Osteocyte (in vitro differentiated cells): ENCODE results near the gene SLC49A4. TPM values are rescaled to one million over a fixed set of nuclear protein-coding genes. Genes with fewer than 3 reads are reported as not detected.
A peak's percentile ranks its signal among the peaks of the same experiment; 100 is the strongest.

Experiments used
- DNase-seq: peaks from one replicate; pipeline ENCODE4 v3.0.0; 2021; ENCODE audit warnings: mixed read lengths; ENCODE audit not compliant: unreplicated experiment; ENCODE audit errors: extremely low spot score
- H3K27ac Mint-ChIP-seq: one replicate; pipeline ENCODE4 v1.8.0; 2021; ENCODE audit warnings: mild to moderate bottlenecking, mixed read lengths; ENCODE audit not compliant: unreplicated experiment
- H3K27me3 Mint-ChIP-seq: one replicate; pipeline ENCODE4 v1.8.0; 2021; ENCODE audit warnings: mixed read lengths; ENCODE audit not compliant: unreplicated experiment
- H3K36me3 Mint-ChIP-seq: one replicate; pipeline ENCODE4 v1.8.0; 2021; ENCODE audit warnings: mixed read lengths; ENCODE audit not compliant: unreplicated experiment
- H3K4me1 Mint-ChIP-seq: one replicate; pipeline ENCODE4 v1.8.0; 2021; ENCODE audit warnings: mixed read lengths; ENCODE audit not compliant: unreplicated experiment
- H3K4me3 Mint-ChIP-seq: one replicate; pipeline ENCODE4 v1.8.0; 2021; ENCODE audit warnings: mild to moderate bottlenecking, moderate library complexity, mixed read lengths; ENCODE audit not compliant: unreplicated experiment
- H3K9me3 Mint-ChIP-seq: one replicate; pipeline ENCODE4 v1.8.0; 2021; ENCODE audit warnings: mixed read lengths; ENCODE audit not compliant: unreplicated experiment
- total RNA-seq: library from RNA; stranded (reverse); gene quantifications from 2 replicates; pipeline ENCODE4 v1.2.1, GENCODE V29; 2021
- TF ChIP-seq, protein P1 (sequence below): fragments of 200-600 bp; sonication (generic); IDR thresholded peaks from 2 replicates; pipeline ENCODE4 v1.5.0; 2021; ENCODE audit warnings: antibody characterized with exemption, mild to moderate bottlenecking, moderate library complexity

The SLC49A4 gene
- total RNA-seq, 1 donor from 2014 or later: 16.3 TPM

DNA sequence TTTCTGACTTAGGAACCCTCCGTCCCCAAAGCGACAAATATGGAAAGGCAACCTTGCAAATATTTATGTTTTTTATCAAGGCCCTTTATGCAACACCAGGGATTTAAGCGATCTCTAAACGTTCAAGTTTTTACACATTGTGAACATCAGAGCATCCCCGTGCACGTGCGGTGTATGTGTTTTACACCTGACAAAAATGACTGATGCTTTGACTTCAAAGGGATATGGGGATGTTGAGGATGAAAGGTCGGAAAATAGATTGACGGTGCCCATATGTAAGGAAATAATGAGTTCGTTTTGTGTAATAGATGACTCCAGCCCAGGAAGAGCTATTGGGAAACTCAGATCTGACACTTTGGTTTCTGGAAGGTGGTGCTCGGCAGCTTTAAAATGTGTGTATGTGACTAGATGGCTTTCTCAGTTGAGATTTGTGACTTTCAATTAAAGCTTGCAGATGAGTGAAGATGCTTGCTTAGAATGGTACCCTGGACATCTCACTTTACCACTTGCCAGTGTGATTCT is 866 bp downstream of the SLC49A4 start:
- TF ChIP-seq, protein P1, sequence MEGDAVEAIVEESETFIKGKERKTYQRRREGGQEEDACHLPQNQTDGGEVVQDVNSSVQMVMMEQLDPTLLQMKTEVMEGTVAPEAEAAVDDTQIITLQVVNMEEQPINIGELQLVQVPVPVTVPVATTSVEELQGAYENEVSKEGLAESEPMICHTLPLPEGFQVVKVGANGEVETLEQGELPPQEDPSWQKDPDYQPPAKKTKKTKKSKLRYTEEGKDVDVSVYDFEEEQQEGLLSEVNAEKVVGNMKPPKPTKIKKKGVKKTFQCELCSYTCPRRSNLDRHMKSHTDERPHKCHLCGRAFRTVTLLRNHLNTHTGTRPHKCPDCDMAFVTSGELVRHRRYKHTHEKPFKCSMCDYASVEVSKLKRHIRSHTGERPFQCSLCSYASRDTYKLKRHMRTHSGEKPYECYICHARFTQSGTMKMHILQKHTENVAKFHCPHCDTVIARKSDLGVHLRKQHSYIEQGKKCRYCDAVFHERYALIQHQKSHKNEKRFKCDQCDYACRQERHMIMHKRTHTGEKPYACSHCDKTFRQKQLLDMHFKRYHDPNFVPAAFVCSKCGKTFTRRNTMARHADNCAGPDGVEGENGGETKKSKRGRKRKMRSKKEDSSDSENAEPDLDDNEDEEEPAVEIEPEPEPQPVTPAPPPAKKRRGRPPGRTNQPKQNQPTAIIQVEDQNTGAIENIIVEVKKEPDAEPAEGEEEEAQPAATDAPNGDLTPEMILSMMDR: no peak

DNA sequence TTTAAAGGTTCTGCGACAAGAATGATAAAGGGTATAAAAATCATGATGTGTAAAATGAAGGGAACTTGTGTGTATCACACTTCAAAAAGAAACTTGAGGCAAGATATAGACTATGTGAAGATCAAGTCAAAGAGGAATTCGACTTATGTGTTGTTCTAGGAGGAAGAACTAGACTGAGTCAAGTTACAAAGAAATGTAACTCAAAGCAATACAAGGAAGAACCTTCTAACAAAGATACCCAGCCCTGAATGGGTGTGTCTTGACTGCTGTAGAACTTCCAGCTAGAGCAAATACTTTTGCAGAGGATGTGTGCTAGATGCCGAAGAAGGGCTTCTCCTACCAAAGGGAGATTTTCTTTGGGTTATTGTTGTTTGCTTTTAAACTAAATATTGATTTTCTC is 2.4 kb downstream of the SLC49A4 start:
- TF ChIP-seq, protein P1: no peak
- Mint-ChIP-seq H3K27ac (no peak overlapping the region), H3K4me1 (peaks cover 29% of the 10 kb centered on the region), H3K9me3 (no peaks in the 10 kb centered on the region), H3K36me3 (no peaks in the 10 kb centered on the region), H3K27me3 (no peaks in the 10 kb centered on the region), H3K4me3 (peak overlapping the region; percentile 43)
- DNase-seq: no peak

More for the DNA sequence above, 866 bp downstream of the SLC49A4 start:
- Mint-ChIP-seq H3K27ac (peak overlapping the region; percentile 81), H3K36me3 (no peaks in the 10 kb centered on the region), H3K9me3 (no peaks in the 10 kb centered on the region), H3K27me3 (no peaks in the 10 kb centered on the region), H3K4me3 (peak overlapping the region; percentile 81), H3K4me1 (peaks cover 29% of the 10 kb centered on the region)
- DNase-seq: no peak

DNA sequence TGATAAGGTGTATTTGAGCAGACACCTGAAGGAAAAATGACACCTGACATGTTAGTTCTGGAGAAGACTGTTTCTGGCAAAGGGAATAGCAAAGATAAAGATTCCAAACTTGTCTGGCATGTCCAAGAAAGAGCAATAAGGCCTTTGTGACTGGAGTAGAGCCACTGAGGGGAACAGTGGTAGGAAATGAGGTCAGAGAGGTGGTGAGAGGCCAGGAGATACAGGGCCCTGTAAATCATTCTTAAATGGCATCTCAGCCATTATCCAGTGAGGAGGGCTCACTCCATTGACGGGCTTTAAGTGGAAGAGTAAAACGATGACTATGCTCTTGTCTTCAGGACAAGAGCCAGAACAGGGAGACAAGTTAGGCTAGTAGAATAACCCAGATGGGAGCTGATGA is 4.5 kb downstream of the SLC49A4 start:
- Mint-ChIP-seq H3K4me1 (peaks cover 22% of the 10 kb centered on the region), H3K27ac (no peak overlapping the region), H3K36me3 (peaks cover 5% of the 10 kb centered on the region), H3K27me3 (no peaks in the 10 kb centered on the region), H3K4me3 (no peak overlapping the region), H3K9me3 (no peaks in the 10 kb centered on the region)
- TF ChIP-seq, protein P1: no peak
- no peak for DNase-seq

DNA sequence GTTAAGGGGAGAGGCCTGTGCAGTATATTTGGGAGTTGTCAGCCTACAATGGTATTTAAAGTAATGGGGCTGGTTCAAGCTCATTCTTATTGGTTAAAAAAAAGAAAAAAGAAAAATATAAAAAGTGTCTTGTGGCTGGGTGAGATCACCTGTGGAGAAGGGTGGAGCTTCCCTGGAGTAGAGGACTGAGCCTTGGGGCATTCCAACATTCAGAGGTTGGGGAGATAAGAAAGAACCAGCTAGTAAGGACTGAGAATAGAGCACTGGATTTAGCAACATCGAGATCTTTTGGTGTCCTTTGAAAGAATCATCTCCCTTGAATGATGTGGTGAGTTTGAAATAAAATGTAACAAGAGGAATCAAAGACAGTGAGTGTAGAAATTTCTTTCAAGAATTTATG is 5.2 kb downstream of the SLC49A4 start:
- H3K27me3 Mint-ChIP-seq: no peaks in the 10 kb centered on the region
- H3K27ac Mint-ChIP-seq: no peak overlapping the region
- H3K9me3 Mint-ChIP-seq: no peaks in the 10 kb centered on the region
- H3K36me3 Mint-ChIP-seq: peaks cover 5% of the 10 kb centered on the region
- peaks cover 19% of the 10 kb centered on the region for H3K4me1 Mint-ChIP-seq
- no peak for DNase-seq
- no peak overlapping the region for H3K4me3 Mint-ChIP-seq
- TF ChIP-seq, protein P1: no peak

DNA sequence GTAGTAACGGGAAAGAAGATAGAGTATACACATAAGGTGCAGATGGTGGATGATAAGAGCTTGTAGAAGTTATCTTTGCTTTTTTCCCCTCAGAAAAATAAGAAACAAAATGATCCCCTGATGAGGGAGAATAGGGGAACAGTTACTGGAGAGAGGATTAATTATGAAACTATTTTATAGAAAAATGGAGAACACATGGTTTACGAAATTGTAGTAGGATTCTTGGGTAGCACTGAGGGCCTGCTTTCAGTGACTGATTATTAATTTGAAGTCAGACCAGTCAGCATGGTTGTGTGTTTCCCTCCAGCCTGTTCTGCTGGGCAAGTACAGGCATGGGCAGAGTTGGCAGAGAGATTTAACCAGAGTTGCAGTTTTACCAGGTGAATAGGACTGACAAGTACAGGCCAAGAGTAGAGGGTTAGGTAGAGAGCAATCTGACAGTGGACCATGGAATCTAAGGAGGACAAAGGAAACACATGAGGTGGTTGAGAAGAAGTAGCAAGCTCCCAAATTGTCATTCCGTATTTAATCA is 5.9 kb downstream of the SLC49A4 start:
- TF ChIP-seq, protein P1: no peak
- Mint-ChIP-seq H3K4me3 (no peak overlapping the region), H3K9me3 (no peaks in the 10 kb centered on the region), H3K36me3 (peaks cover 5% of the 10 kb centered on the region), H3K27ac (no peak overlapping the region), H3K4me1 (peaks cover 15% of the 10 kb centered on the region), H3K27me3 (no peaks in the 10 kb centered on the region)
- no peak for DNase-seq
